Measurements from ENCODE around the gene SHKBP1. TPM values are rescaled to one million over a fixed set of nuclear protein-coding genes. Genes with fewer than 3 reads are reported as not detected.

Gene SHKBP1
- total and polyA plus RNA-seq, 10 of the 15 experiments (the other 5 are each of a cell fraction or from before 2014, with no cell fraction given): 2.3 to 123 (median 67.0) TPM

- Histone ChIP-seq H3K9me3 (replicated peaks; ENCODE audit: control insufficient read depth, insufficient read depth, low read length) (no peaks in the 10 kb centered on the region; the same call in 2 of the 3 replicates), H3K4me3 (no peak overlapping the region), H3K36me3 (ENCODE audit: control insufficient read depth in 2 of 2, insufficient read depth in 2 of 2, low read length in 1 of 2) (no peaks in the 10 kb centered on the region; a peak in 1 of 4 replicates), H3K27me3 (replicated peaks in 1 of 2; ENCODE audit: control insufficient read depth in 2 of 2, insufficient read depth in 2 of 2, low read length in 1 of 2) (no peaks in the 10 kb centered on the region), H3K4me1 (ENCODE audit: control insufficient read depth, insufficient read depth, low read length) (0 out of 2 replicates have a peak, but pooled peaks cover 3% of the 10 kb centered on the region), H3K79me2 (ENCODE audit: control insufficient read depth, insufficient read depth, low read length) (no peaks in the 10 kb centered on the region), H3K27ac (ENCODE audit: control insufficient read depth, insufficient read depth) (no peak overlapping the region), H3K4me2 (ENCODE audit: control insufficient read depth, insufficient read depth) (no peak overlapping the region), H2AFZ (ENCODE audit: control insufficient read depth, low read depth, low read length) (no peak overlapping the region), H3K9ac (ENCODE audit: control insufficient read depth, insufficient read depth, low read length) (no peak overlapping the region), H4K20me1 (ENCODE audit: control insufficient read depth, insufficient read depth) (no peaks in the 10 kb centered on the region)
- in situ Hi-C loops (cut with MboI): no loop called here
- intact Hi-C loops (cut with micrococcal nuclease; ENCODE audit: unreplicated experiment): no loop called here
- no TSS peak for BruUV-seq (replicated peaks)
- CTCF ChIA-PET: interaction anchor here (2.9 kb wide), 1 partner anchor 9 kb away, joined by 18 read pairs; no protein-coding TSS in a partner anchor
- ATAC-seq (peak; percentile 34; the same call in 2 of the 3 replicates), FAIRE-seq (no peak), DNase-seq (ENCODE audit: low read depth, low spot score) (no peak)
- SMC1A ChIA-PET (ENCODE audit: uncharacterized antibody, unreplicated experiment): interaction anchor here (1.7 kb wide), 1 partner anchor 9 kb away, joined by 5 read pairs; no protein-coding TSS in a partner anchor
- POLR2A ChIA-PET: no interaction called here
- WGBS (ENCODE audit: insufficient coverage, insufficient replicate concordance, low lambda C conversion rate, missing lambda C conversion rate): 23% methylated on average over 7 of the region's 7 CpGs
- RAD21 ChIA-PET (ENCODE audit: unreplicated experiment): no interaction called here
- TF ChIP-seq HDAC2 (IDR thresholded peaks at IDR 0.05): no peak
- TF ChIP-seq PRDM15 (CRISPR knock-in tag; IDR thresholded peaks at IDR 0.05): no peak
- TF ChIP-seq HDAC6 (IDR thresholded peaks at IDR 0.05; ENCODE audit: unreplicated experiment): no peak
- TF ChIP-seq CBX3 (IDR thresholded peaks at IDR 0.05; ENCODE audit: borderline replicate concordance, low read depth): no peak
- TF ChIP-seq JUNB (IDR thresholded peaks at IDR 0.05): no peak
- no peak for TF ChIP-seq IRF5 (IDR thresholded peaks at IDR 0.05; ENCODE audit: borderline replicate concordance)
- no peak for TF ChIP-seq ZBTB11 (CRISPR knock-in tag; IDR thresholded peaks at IDR 0.05)
- no peak for TF ChIP-seq PML (IDR thresholded peaks at IDR 0.05; ENCODE audit: low read length)
- no peak for TF ChIP-seq POU2F2 (IDR thresholded peaks at IDR 0.05; ENCODE audit: borderline replicate concordance, low read depth, low read length)
- no peak for TF ChIP-seq FOXM1 (IDR thresholded peaks at IDR 0.05; ENCODE audit: low read depth, low read length)
- TF ChIP-seq NBN (IDR thresholded peaks at IDR 0.05): no peak
- TF ChIP-seq RAD21 (IDR thresholded peaks at IDR 0.05; ENCODE audit: insufficient read depth, low read depth, low read length): no peak
- no peak for TF ChIP-seq CREB1 (IDR thresholded peaks at IDR 0.05; ENCODE audit: low read depth)
Observed at GRCh38 chr19:40625406-40626120, 48.9 kb downstream of the SHKBP1 start.
